ENCODE data around the gene SFXN2. TPM values are rescaled to one million over a fixed set of nuclear protein-coding genes. Genes with fewer than 3 reads are reported as not detected.
A peak's percentile ranks its signal among the peaks of the same experiment; 100 is the strongest.

Gene SFXN2
- total RNA-seq, 1 donor from 2014 or later = 36.8 TPM

GRCh38 chr10:102785818-102786217 is 71.4 kb downstream of the SFXN2 start:
- no peak for DNase-seq (ENCODE audit: low spot score in 2 of 2, unreplicated experiment in 2 of 2)
- peaks cover 9% of the 10 kb centered on the region for H3K9me3 Mint-ChIP-seq
- H3K27ac Mint-ChIP-seq = peak overlapping the region; percentile 50
- H3K4me3 Mint-ChIP-seq = no peak overlapping the region
- TF ChIP-seq, protein P1, sequence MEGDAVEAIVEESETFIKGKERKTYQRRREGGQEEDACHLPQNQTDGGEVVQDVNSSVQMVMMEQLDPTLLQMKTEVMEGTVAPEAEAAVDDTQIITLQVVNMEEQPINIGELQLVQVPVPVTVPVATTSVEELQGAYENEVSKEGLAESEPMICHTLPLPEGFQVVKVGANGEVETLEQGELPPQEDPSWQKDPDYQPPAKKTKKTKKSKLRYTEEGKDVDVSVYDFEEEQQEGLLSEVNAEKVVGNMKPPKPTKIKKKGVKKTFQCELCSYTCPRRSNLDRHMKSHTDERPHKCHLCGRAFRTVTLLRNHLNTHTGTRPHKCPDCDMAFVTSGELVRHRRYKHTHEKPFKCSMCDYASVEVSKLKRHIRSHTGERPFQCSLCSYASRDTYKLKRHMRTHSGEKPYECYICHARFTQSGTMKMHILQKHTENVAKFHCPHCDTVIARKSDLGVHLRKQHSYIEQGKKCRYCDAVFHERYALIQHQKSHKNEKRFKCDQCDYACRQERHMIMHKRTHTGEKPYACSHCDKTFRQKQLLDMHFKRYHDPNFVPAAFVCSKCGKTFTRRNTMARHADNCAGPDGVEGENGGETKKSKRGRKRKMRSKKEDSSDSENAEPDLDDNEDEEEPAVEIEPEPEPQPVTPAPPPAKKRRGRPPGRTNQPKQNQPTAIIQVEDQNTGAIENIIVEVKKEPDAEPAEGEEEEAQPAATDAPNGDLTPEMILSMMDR (IDR thresholded peaks at IDR 0.05; ENCODE audit: unreplicated experiment) = no peak
- H3K27me3 Mint-ChIP-seq (ENCODE audit: low read depth) = no peaks in the 10 kb centered on the region
- H3K4me1 Mint-ChIP-seq = peaks cover 41% of the 10 kb centered on the region
- peaks cover 19% of the 10 kb centered on the region for H3K36me3 Mint-ChIP-seq

DNA sequence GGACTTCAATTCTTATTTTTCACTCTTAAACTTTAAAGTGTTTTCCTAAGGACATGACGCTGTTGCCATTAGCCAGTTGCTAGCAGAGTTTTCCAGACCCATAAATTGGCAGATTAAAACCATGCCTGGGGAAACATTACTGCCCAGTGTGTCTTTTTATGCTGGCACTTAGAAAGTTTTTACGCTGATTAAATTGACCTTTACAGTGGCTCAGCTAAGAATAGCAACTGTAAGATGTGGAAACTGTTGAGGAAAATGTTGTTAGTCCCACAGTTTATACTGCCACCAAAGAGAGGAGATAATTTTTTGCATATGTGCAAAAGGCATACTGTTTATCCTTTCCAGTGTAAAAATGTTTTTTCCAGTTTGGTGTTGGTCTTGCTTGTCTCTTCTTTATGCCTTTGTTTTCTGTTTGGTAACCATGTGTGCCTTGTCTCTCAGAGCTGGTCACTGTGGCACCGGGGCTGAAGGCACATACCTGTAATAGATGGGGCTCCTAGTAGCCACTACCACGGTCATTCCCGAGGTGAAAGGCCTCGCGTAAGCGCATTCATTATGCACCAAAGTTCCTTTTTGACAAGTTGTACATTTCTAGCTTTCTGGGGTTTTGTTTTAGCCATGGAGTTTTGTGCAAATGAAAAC is 77.4 kb downstream of the SFXN2 start:
- H3K27me3 Mint-ChIP-seq (ENCODE audit: low read depth) = no peaks in the 10 kb centered on the region
- H3K9me3 Mint-ChIP-seq = peaks cover 9% of the 10 kb centered on the region
- TF ChIP-seq, protein P1 (IDR thresholded peaks at IDR 0.05; ENCODE audit: unreplicated experiment) = no peak
- H3K4me3 Mint-ChIP-seq = no peak overlapping the region
- H3K27ac Mint-ChIP-seq = peak overlapping the region; percentile 68
- DNase-seq (ENCODE audit: low spot score in 2 of 2, unreplicated experiment in 2 of 2) = no peak
- peaks cover 21% of the 10 kb centered on the region for H3K36me3 Mint-ChIP-seq
- H3K4me1 Mint-ChIP-seq = peaks cover 30% of the 10 kb centered on the region

Other genes starting within 250 kb of the SFXN2 start
- 91.5 to 93.6 TPM (median 91.7 TPM) in 3 replicates for gene ACTR1A, start 211.9 kb upstream of the SFXN2 start, total RNA-seq
- 32.4 to 33.4 TPM (median 32.7 TPM) in 3 replicates for gene SUFU, start 210.7 kb upstream of the SFXN2 start, total RNA-seq
- 74.3 to 85.3 TPM (median 79.2 TPM) in 3 replicates for gene TRIM8, start 70.2 kb upstream of the SFXN2 start, total RNA-seq
- gene ARL3, start 239 bp upstream of the SFXN2 start, total RNA-seq = 13.0 to 13.9 TPM (median 13.7 TPM) in 3 replicates
- gene WBP1L, start 29.3 kb downstream of the SFXN2 start, total RNA-seq = 56.3 to 56.7 TPM (median 56.3 TPM) in 3 replicates
- 0.54 to 1.1 TPM (median 0.81 TPM) in 3 replicates for gene CYP17A1, start 122.8 kb downstream of the SFXN2 start, total RNA-seq
- 17.3 to 19.9 TPM (median 19.0 TPM) in 3 replicates for gene BORCS7, start 139.6 kb downstream of the SFXN2 start, total RNA-seq
- 8.7 to 12.8 TPM (median 8.7 TPM) in 3 replicates for gene AS3MT, start 154.8 kb downstream of the SFXN2 start, total RNA-seq
- 10.9 to 12.5 TPM (median 11.4 TPM) in 3 replicates for gene CNNM2, start 203.7 kb downstream of the SFXN2 start, total RNA-seq